ENCODE data around the gene SCD5.

SCD5 gene

GRCh38 chr4:82797040-82797404 is 1.6 kb downstream of the SCD5 start:
- peak; percentile 50 for DNase-seq (ENCODE audit: low spot score)

- no peak for DNase-seq (ENCODE audit: low spot score)
Measured at GRCh38 chr4:82792912-82793649, 5.5 kb downstream of the SCD5 start.

GRCh38 chr4:82791179-82791578 is 7.4 kb downstream of the SCD5 start:
- no peak for DNase-seq (ENCODE audit: low spot score)

- DNase-seq (ENCODE audit: low spot score), result no peak
Measured at GRCh38 chr4:82790060-82790660, 8.4 kb downstream of the SCD5 start.

- DNase-seq (ENCODE audit: low spot score), result peak; percentile 53
Measured at GRCh38 chr4:82789025-82789776, 9.4 kb downstream of the SCD5 start.

- peak; percentile 76 for DNase-seq (ENCODE audit: low spot score)
Measured at GRCh38 chr4:82787342-82787741, 11.3 kb downstream of the SCD5 start.

GRCh38 chr4:82786828-82787227 is 11.8 kb downstream of the SCD5 start:
- no peak for DNase-seq (ENCODE audit: low spot score)

GRCh38 chr4:82785611-82786400 is 12.8 kb downstream of the SCD5 start:
- DNase-seq (ENCODE audit: low spot score), result peak; percentile 88

GRCh38 chr4:82784681-82785610 is 13.7 kb downstream of the SCD5 start:
- no peak for DNase-seq (ENCODE audit: low spot score)

- peak; percentile 82 for DNase-seq (ENCODE audit: low spot score)
Measured at GRCh38 chr4:82782626-82783345, 15.8 kb downstream of the SCD5 start.

GRCh38 chr4:82780752-82781231 is 17.8 kb downstream of the SCD5 start:
- peak; percentile 90 for DNase-seq (ENCODE audit: low spot score)

GRCh38 chr4:82780170-82780751 is 18.3 kb downstream of the SCD5 start:
- DNase-seq (ENCODE audit: low spot score), result no peak

GRCh38 chr4:82779032-82779431 is 19.6 kb downstream of the SCD5 start:
- peak; percentile 92 for DNase-seq (ENCODE audit: low spot score)

- DNase-seq (ENCODE audit: low spot score), result no peak
Measured at GRCh38 chr4:82777857-82778525, 20.6 kb downstream of the SCD5 start.

GRCh38 chr4:82776925-82777542 is 21.6 kb downstream of the SCD5 start:
- no peak for DNase-seq (ENCODE audit: low spot score)

- DNase-seq (ENCODE audit: low spot score), result no peak
Measured at GRCh38 chr4:82775243-82775642, 23.4 kb downstream of the SCD5 start.

- peak; percentile 84 for DNase-seq (ENCODE audit: low spot score)
Measured at GRCh38 chr4:82774711-82775171, 23.9 kb downstream of the SCD5 start.

GRCh38 chr4:82773057-82773456 is 25.5 kb downstream of the SCD5 start:
- no peak for DNase-seq (ENCODE audit: low spot score)

GRCh38 chr4:82770607-82771006 is 28.0 kb downstream of the SCD5 start:
- DNase-seq (ENCODE audit: low spot score), result no peak
